HG03520 (cell line): ENCODE data around the gene VSTM2B.
"Not testable (repeated sequence)": the region's sequence is repeated elsewhere in the genome, so short reads cannot be mapped to it uniquely, and the experiment has no call there.

ENCODE experiments used
- ATAC-seq: cut with Tn5 transposase; IDR thresholded peaks from one replicate; pipeline ENCODE4 v1.9.1; 2021; ENCODE audit warnings: mild to moderate bottlenecking, moderate library complexity; ENCODE audit not compliant: unreplicated experiment

Gene VSTM2B

DNA sequence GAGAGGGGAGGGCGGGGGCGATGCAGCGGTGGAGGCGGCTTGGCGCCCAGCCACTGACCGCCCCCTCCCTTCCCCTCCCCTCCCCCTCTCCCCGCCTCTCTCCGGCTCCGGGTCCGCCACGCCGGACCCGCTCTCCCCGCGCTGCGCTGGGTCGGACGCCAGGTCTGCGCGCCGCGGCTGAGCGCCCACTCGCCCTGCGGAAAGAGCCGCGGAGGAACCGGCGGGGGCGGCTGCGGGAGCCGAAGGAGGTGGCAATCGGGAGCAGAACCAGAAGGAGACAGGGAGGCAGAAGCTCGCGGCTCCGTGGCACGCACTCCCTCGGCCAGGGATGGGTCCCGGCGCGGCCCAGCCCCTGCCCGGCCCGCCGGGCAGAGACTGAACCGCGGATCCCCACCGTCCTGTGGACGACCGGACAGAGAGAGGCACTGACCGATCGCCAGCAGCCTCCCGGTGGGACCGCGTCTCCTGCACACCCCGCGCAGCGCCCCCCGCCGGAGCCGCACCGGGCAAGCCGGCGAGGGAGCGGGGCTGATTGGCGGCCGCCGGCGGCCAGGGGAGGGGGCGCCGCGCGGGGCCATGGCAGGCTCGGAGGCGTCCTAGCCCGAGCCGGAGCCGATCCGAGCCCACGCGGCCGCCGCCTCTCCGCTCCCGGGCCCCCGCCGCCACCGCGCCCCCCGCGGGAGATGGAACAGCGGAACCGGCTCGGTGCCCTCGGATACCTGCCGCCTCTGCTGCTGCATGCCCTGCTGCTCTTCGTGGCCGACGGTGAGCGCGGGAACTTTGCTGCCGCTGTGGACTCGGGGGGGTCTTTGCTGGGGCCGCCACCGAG lies at the start of gene VSTM2B:
Gene VSTM2B, plus strand, starts transcription at position 94 of the 829 bp plus-strand sequence. Its CDS starts 590 bp downstream, at position 684.
- ATAC-seq, result no peak

DNA sequence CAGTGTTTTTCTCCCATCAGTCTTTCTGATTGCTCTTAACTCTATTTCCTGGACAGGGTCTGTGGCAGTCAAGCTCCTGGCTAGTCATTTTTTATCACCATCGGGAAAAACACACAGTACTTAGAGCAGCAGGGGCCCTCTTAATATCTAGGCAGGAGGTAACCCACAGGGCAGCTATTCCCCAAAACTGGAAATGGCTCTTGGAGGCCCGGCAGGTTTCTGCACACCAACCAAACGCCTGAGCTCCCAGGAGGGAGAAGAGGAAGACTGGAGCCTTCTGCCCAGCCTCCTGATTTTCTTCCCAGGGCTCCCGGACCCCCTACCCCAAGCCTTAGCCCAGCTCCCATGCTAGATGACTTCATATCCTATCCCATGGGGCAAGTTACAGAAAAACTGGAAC lies 49.3 kb upstream of the VSTM2B start:
- no peak for ATAC-seq

DNA sequence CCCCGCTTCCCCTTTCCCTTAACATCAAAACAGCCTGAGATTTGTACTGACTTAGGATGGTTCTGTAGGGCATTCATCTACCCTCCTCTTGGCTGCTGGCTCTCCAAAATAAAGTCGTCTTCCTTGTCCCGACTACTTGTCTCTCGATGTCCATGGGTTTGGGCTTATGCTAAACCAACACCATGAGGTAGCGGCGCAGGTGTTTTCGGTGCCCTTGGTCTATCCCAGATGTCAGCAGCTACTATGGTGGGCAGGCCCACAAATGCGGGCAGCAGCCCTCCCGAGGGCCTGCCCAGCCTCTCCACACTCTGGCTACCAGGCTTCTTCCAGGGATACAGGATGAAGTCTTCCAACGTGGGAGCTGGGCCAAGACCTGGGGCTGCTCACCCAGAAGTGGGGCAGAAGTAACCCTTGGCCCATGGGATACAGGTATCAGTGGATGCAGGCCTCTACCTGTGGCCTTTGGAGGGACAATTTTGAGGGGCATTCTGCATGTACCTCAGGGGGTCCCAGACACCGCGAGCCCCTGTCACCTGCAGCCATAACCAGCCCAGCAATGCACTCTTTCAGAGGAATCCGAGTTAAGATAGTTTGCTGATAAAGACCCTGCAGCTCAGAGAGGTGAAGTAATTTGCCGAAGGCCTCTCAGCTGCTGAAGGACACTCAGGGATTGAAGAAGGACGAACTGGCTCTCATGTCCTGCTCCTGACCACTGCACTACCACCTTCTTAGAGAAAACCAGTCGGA lies 47.8 kb upstream of the VSTM2B start:
- no peak for ATAC-seq

DNA sequence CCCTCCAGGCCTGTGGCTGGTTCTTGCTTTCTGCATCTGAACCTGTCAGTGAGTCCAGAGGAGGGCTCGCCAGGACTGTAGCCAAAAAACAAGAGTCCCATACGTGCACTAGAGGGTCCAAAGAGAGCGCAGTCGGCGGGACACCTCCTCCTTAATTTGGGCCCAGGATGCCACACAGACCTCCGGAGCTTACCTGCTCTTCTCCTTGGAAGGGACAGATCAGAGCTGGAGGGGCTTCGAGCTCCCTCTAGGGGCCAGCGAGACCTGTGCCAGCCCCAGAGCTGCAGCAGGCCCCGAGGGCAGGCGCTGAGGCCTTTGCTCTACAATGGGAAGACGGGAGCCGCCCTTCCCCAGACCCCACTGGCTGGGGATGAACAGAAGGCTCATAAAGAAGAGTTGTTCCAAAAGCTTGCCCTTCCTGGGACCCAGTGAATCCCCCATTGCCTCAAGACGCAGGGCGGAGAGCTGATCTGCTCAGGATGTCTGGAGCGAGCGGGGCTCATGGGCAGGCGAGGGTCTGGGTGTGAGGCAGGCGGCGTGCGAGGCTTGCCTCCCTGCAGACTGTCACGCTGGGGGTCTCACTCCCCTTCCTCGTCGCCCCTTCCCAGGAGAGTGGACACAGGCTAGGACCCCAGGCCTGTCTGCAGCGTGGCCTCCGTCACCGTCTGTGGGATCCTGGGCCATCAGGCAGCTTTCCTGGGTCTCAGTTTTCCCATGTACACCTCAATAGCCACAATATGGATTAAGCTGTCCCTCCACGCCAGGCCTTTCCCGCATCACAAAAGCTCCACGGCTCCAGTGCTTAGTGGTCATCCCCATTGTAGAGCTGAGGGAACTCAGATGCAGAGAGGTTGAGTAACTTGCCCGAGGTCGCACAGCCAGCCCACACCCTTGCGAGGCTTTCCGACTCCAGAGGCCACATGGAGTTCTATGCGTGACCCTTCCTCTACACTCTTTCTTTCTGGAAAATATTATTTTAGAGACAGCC lies 46.9 kb upstream of the VSTM2B start:
- no peak for ATAC-seq

DNA sequence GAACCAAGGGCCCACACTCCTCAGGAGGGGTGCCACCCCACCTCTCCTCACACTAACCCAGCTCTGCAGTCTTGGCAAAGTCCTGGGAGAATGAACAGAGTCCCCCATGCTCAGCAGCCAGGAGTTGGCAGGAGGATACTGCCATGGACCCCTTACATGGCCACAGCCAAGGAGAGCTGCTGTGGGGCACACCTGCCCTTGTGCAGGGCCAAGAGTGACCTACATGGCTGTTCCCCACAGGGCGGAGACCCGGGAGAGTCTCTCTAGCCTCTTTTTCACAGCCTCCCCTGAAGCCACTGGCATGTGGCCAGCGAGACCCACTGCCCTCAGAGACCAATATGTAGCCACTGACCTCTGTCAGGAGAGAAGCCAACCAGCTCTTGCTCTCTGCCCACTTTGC lies 45.9 kb upstream of the VSTM2B start:
- ATAC-seq, result no peak

DNA sequence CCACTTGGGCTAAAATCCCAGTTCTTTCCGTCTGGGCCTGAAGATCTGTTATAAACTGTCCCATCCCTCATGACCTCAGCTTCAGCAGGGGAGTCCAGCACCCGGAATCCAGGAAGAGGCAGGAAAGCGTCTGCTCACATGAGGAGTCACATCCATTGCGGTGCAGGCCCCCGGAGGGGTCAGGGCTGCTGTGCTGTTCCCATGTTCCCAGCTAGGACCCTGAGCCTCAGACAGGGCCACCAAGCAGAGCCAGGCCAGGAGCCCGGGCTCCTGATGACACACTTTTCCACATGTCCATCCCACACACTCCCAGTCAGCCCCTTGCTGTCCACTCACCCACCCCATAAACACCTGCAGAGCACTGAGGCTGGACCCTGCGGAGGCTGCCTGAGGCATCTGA lies 45.3 kb upstream of the VSTM2B start:
- ATAC-seq, result no peak

DNA sequence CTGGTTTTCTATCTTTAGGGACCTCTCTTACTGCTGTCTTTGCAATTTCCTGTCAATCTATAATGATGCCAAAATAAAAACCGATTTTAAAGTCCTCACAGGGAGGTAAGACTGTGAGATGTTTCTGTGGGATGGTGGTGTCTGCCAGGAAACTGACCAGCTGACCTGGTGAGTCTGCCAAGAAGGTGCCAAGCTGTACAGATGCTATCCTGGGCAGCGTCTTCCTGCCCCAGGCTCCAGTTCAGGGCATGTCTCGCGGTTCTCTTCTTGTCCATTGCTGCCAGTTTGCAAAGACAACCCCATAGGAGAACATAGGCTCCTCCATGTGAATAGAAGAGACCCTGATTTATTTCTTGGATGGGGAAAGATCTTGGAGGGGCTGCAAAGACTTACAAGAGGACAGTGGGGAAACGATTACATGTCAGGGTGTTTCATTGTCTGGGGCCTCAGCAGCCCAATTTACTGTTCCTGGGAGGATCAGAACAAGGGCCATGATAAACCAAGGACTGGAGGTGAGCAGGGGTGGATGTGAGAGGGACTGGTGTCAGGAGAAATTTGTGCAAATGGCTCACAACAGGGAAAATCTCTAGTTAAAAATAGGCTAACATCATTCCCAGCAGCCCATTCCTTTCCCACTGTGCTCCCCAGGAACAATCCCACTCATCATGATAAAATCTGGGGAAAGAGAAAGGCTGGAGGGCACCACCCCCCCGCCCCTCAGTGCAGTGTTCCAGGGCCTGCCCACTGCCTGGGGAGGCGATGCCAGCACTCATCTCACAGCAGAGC lies 42.7 kb upstream of the VSTM2B start:
- no peak for ATAC-seq

DNA sequence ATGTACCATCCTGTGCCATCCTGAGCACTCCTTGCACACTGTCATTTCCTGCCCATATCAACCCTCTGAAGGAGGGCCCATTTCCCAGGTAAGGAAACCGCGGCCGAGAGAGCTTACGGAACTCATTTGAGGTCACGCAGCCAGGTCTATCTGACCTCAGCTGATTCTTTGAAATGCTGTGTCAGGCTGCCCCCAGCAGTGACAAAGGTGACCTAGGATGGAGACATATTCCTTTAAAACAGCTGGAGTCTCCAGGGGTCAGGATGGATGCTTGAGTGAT lies 42.2 kb upstream of the VSTM2B start:
- no peak for ATAC-seq

DNA sequence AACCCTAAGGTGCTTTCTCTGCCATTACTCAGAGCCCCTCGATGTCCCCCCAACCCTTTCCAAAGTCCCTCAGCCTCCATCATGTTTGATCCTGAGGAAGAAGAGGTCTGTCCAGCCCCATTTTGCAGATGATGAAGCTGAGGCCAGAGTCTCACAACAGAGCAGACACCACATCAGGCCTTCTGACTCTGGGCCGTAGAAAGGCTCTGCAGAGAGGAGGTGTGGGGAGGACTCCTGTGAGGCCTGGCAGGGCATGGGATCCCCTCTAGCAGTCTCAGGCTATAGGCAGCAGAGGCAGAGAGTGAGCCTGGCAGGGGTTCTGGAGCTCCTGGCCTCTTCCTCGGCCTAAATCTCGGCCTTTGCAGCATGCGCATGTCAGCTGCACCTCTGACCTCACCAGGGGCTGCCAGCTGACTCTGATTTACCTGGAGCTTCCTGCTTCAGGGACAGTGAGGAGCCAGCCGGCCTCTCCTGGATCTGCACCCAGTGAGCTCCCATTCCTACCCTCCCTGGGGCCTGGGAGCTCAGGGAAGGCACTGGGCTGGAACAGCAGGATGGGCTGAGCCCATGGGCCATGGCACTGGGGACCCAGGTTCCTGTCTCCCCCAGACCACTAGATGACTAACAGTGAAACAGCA lies 41.7 kb upstream of the VSTM2B start:
- ATAC-seq, result no peak

DNA sequence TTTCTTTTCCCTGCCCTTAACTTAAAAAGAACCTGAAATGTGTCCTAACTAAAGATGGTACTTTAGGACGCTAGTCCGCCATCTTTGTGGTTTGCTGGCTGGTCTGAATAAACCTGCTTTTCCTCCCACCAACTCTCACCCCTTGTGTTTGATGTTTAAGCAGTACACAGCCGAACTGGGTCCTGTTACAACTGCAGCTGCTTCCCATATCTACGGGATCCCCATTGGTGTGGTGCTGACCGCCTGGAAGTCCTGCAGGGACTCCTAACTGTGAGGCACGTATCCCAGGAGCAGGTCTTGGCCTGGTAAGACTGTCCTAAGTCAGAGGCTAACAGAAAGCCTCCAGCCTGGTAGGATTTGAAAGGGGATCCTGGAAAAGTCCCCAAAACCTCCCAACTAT lies 40.9 kb upstream of the VSTM2B start:
- no peak for ATAC-seq

DNA sequence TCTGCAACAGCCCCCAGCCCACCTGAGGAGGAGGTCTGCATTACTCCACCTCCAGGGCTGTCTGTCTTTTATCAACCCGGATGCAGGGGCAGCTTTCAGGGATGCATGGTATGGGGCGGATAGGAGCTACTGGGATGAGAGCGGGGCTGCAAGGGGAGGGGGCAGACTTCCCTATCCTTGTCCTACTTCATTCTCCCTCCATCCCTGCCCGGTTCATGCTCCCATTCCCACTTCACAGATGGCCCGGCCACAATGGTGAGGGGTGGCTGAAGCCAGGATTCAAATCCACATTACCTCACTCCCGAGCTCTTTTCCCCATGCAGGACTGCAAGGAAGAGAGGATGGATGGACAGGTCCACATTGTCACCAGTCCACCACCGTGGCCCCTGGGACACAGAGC lies 40.5 kb upstream of the VSTM2B start:
- ATAC-seq, result no peak

DNA sequence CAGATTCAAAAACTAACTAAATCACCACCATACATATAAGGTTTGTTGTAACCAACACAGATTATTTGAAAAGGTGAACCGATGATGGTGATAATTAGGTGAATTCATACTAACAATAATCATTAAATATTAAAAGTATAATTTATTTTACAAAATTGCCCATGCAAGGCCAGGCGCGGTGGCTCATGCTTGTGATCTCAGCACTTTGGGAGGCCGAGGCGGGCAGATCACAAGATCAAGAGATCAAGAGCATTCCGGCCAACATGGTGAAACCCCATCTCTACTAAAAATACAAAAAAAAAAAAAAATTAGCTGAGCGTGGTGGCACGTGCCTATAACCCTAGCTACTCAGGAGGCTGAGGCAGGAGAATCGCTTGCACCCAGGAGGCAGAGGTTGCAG lies 38.8 kb upstream of the VSTM2B start:
- ATAC-seq, result not testable (repeated sequence)

DNA sequence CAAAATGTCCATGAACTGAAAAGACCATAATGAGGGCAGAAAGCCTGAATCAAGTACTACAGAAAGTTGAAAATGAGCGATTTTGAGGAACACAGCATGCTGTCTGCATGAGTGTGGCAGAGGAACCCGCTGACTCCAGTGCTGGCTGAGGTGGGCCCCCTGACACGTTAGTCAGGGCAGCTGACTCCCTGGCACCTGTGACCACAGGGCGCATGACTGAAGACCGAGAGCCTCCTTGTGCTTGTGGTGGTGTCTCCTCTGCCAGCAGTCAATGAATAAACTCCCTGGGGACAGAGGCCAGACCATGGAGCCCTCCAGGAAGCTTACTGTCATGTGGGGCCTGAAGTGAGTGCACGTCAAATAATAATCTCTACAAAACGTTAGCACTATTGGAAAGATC lies 38.4 kb upstream of the VSTM2B start:
- ATAC-seq, result no peak

DNA sequence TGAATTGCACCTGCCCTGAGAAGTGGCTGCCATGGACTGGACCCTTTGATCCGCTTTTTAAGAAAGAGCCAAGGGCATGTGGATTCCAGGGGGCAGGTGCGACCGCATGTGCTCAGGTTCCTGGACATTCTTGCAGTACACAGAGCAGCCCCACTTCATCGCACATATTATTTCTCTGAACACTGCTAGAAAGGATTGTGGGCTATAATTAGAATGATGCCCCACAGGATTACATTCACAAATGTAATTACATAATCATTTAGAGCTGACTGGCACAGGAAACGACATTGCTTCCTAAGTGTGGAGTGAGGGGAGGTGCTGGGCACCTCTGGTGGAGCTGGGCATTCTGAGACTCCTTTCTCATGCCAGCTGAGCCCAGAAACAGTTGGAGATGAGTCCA lies 37.5 kb upstream of the VSTM2B start:
- ATAC-seq, result no peak

DNA sequence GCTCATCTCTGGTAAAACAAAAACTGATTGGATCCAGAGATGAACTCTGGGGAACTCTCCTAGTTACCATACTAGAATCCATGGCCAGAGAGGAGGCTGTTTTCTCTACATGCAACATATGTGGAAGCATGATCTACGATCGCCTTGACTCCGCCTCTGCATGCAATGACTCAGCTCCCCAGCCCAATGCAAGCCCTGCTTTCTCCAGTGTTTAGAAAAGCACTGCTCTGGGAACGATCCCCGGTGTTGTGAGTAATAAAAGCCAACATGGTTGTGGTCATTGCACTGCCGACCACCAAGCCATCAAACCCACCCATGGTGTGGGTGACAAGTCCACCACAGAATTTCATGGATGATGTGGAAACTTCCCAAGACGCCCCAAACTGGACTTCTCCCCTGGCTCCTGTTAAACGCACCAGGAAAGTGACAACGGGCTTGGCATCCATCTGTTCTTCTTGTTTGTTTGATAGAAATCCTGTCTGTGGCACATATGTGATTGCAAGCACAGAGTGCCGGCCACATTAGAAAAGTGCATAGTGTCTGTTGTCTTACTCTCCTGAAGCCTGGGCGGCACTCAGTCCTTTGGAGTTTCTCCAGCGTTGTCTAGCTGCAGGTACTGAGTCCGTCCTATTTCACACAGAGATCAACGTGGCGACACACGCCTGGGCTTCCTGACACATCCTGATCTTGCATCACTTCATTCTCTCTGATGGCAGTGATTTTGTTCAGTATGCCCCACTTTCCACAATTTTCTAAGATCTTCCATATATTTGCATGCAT lies 36.4 kb upstream of the VSTM2B start:
- no peak for ATAC-seq

DNA sequence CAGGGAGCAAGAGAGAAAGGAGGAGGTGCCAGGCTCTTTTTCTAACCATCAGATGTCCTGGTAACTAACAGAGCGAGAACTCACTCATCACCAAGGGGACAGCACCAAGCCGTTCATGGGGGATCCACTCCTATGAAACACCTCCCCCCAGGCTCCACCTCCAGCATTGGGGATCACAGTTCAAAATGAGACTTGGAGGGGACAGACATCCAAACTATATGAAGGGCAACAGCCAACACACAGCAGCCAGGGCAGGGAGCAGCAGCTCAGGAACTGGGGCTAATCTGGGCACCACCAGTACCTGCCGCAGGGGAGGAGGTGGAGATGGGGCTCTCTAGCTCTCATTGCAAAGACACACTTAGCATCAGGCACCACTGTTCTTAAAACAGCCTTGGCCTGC lies 34.3 kb upstream of the VSTM2B start:
- no peak for ATAC-seq

DNA sequence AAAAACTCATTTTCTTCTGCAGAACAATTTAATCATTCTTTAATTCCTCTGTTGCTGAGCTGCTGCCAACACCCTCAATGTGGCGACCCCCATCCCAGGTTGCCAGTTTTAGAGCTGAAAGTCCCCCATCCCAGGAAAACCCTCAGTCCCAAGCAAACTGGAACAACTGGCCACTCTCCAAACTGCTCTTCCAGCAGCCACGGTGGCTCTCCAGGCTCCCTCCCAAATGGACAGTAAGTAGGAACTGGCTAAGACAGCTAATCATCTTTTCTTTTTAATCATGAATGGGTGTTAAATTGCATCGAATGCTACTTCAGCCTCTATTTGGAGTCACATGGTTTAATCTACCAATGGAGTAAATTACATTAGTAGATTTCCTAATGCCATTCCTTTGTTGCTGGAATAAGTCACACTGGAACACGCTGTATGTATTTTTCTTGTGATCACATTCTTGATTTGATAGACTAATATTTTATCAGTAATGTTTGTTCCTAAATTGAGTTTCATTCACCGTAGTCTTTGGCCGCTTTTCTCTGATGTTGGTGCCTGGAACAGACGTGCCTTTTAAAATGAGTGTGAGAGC lies 33.7 kb upstream of the VSTM2B start:
- no peak for ATAC-seq

DNA sequence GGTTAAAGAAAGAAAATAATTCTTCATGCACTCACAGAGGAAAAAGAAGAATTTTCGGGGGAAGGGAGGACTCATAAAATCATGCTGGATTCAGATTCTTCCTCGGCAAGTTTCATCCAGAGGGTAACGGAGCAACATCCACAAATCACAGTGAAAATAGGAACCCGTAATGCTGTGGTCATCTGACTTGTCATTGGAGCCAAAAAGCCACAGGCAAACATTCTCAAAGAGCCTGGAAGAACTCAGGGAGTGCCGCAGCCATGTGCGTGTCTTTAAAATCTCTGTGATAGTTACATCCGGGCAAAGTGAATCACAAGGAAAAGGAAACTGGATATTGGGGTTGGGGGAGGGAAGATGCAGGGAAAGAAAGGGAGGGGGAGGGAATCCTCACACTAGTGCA lies 33.0 kb upstream of the VSTM2B start:
- no peak for ATAC-seq

DNA sequence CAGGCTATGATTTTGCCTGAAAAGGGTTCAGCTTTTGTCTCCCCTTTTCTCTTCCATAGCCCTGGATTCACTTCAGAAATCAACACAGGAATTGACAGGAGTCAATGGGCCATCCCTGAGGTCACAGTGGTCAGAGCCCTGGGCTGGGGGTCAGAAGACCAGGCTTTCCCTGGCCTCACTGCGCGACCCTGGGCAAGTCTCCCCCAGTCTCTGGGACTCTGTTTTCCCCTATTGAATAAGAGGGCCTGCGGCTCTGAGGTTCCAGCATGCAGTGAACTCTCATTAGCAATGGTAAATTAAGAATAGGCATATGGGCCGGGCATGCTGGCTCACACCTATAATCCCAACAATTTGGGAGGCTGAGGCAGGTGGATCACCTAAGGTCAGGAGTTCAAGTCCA lies 30.7 kb upstream of the VSTM2B start:
- ATAC-seq, result no peak
